H7 (cell line): Measurements from ENCODE around the gene FXYD1. TPM values are rescaled to one million over a fixed set of nuclear protein-coding genes. Genes with fewer than 3 reads are reported as not detected.

Experiments used
- DNase-seq: peaks from one replicate; pipeline ENCODE4 v3.0.0; 2012
- H3K27me3 ChIP-seq: 2 replicates; pipeline ENCODE4 v1.6.0; 2011; ENCODE audit warnings: mild to moderate bottlenecking, low read length; ENCODE audit not compliant: control insufficient read depth, insufficient read depth
- H3K36me3 ChIP-seq: replicated peaks from 2 replicates; pipeline ENCODE4 v1.5.1; 2011; ENCODE audit warnings: low read length; ENCODE audit not compliant: control insufficient read depth, insufficient read depth
- H3K4me3 ChIP-seq: 2 replicates; pipeline ENCODE4 v1.5.1; 2011; ENCODE audit warnings: low read depth, mild to moderate bottlenecking, control low read depth, low read length, moderate library complexity; ENCODE audit not compliant: insufficient read depth
- total RNA-seq: library from RNA; depleted of rRNA; stranded (reverse); fragments of >200 nt; shearing (Covaris generic); gene quantifications from 2 replicates; pipeline ENCODE4 v1.2.3, GENCODE V29; 2014

Gene FXYD1
- total RNA-seq, 1 experiment from 2014 or later, result 5.0 TPM

DNA sequence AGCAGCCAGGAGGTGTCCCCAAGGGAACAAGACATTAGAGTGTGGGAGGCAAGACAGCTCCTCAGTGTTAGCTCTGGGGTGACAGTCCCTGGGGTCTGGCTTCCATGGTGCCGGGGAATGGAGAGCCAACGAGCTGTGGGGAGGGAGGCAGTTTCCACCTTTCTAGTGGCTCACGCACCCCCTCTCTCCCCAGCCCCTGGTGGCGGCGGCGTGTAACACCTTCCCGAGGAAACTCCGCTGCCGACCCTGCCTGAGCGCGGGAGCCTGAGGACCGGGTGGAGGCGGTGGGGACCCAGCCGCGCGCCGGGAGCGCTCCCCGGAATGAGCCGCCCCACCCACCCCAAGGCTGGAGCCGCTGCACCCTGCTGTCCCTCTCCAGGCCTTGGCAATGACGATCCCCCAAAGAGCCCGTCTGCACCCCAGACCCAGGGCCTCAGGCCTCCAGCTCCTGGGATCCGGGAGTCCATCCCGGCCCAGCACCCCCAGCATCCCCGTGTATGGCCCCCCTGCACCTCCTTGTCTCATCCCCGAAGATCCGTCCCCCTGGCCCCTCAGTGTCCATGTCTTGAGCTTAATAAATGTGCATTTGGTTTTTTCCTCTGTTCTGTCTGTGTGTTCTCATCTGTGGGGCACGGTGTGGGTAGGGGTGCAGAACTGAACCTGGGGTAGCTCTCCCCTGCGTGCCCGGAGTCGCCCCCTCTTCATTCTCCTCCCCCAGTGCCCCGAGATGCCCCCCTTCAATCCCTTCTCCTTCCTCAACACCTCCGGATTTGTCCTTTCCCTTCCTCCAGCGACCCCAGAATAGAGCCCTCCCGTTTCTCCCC lies 15.3 kb downstream of the FXYD1 start:
- peaks cover 13% of the 10 kb centered on the region for H3K36me3 ChIP-seq
- H3K27me3 ChIP-seq, result no peaks in the 10 kb centered on the region; the same call in 1 of the 2 replicates
- H3K4me3 ChIP-seq, result peak overlapping the region; percentile 85
- peak; percentile 90 for DNase-seq

DNA sequence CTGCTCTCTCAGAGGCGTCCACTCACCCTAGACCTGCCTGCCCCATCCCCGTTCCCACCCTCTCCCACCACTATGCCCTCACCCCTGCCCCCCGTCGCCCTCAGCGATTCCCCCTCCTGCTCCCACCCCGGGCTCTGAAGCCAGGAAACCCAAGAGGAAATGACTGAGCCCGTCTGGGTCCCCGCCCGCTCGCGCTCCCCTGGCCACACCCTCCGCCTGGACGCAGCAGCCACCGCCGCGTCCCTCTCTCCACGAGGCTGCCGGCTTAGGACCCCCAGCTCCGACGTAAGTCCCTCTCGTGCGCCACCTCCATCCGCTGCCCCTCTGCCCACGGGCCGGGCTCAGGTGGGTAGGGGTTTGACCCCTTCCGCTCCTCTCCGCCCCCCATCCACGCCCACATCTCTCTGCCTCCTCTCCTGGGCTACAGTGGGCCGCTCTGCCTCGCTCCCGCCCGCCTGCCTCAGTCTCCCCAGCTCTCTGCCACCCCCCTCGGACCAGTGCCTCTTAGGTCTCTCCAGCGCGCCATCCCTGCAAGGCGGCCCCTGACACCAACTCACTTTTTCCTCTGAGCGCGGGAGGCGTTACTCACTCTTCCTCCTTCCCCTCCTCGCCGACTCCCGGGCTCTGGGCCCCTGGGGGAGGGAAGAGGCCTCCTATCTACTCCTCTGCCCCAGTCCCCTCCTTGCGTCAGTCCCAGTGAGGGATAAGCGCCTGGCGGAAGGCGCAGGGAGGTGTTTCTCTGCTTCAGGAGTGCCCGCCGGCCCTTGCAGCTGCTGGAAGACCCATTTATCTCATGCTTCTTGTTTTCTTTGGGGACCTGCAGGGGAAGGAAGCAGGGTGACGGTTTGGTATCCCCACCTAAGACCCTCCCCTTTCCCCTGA lies 16.1 kb downstream of the FXYD1 start, which contains the start of gene FXYD5:
FXYD5 (plus strand) TSS at position 211 of the 882 bp plus-strand sequence. CDS start 816 bp downstream, outside the sequence.
- peaks cover 17% of the 10 kb centered on the region for H3K36me3 ChIP-seq
- peak within 1 kb of the TSS; percentile 85 for H3K4me3 ChIP-seq
- no peaks in the 10 kb centered on the region; the same call in 1 of the 2 replicates for H3K27me3 ChIP-seq
- peak; percentile 91 for DNase-seq

DNA sequence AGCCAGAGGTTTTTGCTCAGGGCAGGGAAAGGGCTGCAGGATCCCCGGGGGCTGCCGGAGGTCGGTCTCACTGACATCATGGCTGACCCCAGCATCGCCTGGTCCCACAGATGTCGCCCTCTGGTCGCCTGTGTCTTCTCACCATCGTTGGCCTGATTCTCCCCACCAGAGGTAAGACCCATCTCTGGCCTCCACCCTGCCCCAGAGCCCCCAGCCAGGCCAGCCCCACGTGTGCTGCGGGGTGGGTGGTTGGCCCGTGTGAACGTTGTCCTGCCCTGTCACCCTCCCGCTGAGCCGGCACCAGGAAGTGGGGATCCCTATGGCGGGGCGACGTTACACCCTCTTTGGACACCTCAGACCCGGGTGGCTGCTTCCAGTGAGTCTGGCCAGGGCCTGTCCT lies 16.8 kb downstream of the FXYD1 start:
- H3K36me3 ChIP-seq, result peaks cover 17% of the 10 kb centered on the region
- no peaks in the 10 kb centered on the region; the same call in 1 of the 2 replicates for H3K27me3 ChIP-seq
- DNase-seq, result no peak
- H3K4me3 ChIP-seq, result peak overlapping the region; percentile 85

DNA sequence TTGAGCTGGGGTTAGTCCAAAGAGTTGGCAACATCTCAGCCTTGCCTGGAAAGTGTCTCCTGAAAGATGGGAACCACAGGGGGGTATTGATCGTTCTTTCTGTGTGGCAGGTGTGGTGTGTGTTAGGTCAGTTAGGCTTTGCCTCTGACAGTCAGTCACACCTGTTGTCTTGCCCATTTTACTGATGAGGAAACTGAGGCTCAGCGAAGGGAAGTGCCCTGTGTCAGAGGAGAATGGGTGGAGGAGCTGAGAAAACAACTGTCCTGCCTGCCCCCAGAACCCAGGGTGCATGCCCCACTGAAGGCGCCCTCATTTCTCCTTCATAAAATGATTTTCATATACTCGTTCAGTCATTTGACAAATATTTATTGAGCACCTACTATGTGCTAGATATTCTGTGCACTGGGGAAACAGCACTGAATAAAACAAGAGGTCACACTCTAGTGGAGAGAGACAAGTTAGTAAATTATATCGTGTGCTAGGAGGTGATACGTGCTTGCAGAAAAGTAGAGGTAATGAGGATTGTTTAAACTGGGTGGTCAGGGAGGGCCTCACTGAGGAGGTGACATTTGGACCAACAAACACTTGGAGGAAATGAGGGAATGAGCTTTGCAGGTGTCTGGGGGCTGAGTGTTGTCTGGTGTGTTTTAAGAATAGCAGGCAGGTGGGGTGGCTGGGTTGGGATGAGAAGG lies 17.5 kb downstream of the FXYD1 start:
- H3K27me3 ChIP-seq, result no peaks in the 10 kb centered on the region; the same call in 1 of the 2 replicates
- H3K4me3 ChIP-seq, result no peak overlapping the region
- peaks cover 18% of the 10 kb centered on the region for H3K36me3 ChIP-seq
- no peak for DNase-seq

DNA sequence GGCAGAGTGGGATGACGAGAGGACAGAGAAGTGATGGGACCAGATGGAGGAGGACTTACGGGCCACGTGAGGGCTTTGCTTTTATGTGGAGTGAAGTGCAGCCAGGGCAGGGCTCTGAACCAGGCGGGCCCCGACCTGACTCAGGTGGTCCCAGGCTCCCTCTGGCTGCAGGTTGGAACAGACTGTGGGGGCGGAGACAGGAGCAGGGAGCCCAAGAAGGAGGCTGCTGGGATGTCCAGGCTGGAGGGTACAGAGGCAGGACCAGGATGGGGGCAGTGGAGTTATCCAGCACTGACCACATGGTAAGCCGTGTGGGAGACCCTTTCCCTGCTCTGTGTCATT lies 18.0 kb downstream of the FXYD1 start:
- H3K4me3 ChIP-seq, result no peak overlapping the region
- DNase-seq, result no peak
- no peaks in the 10 kb centered on the region; the same call in 1 of the 2 replicates for H3K27me3 ChIP-seq
- H3K36me3 ChIP-seq, result peaks cover 23% of the 10 kb centered on the region

DNA sequence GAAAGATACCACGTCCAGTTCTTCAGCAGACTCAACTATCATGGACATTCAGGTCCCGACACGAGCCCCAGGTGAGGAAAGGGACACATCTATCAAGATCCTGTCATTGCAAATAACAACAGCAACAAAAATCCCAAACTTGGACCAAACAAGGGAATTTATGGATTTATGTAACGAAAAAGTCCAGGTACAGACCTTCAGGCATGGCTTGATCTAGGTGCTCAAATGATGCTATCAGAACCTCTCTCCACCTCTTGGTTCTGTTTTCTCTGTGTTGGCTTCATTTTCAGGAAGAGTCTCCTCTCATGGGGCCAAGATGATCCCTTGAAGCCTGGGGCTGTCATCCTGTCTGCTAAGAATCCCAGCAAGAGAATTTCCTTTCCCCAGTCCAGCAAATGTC lies 18.8 kb downstream of the FXYD1 start:
- Histone ChIP-seq H3K4me3 (no peak overlapping the region), H3K27me3 (no peaks in the 10 kb centered on the region; the same call in 1 of the 2 replicates), H3K36me3 (peaks cover 27% of the 10 kb centered on the region)
- no peak for DNase-seq

DNA sequence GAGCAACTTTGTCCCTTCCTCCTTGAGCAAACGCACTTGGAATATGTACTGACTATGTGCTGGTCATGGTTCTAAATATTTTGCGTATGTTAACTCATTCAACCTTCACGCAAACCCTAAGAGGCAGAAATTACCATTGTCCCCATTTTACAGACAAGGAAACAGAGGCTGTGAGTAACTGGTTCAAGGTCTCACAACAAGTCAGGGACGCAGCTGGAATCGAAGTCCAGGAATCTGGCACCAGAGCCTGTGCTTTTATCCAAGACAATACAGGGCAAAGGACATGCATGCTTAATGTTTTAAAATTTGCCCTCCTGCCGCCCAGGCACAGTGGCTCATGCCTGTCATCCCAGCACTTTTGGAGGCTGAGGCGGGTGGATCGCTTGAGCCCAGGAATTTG lies 21.0 kb downstream of the FXYD1 start:
- Histone ChIP-seq H3K4me3 (no peak overlapping the region), H3K27me3 (no peaks in the 10 kb centered on the region), H3K36me3 (peaks cover 38% of the 10 kb centered on the region)
- DNase-seq, result no peak

DNA sequence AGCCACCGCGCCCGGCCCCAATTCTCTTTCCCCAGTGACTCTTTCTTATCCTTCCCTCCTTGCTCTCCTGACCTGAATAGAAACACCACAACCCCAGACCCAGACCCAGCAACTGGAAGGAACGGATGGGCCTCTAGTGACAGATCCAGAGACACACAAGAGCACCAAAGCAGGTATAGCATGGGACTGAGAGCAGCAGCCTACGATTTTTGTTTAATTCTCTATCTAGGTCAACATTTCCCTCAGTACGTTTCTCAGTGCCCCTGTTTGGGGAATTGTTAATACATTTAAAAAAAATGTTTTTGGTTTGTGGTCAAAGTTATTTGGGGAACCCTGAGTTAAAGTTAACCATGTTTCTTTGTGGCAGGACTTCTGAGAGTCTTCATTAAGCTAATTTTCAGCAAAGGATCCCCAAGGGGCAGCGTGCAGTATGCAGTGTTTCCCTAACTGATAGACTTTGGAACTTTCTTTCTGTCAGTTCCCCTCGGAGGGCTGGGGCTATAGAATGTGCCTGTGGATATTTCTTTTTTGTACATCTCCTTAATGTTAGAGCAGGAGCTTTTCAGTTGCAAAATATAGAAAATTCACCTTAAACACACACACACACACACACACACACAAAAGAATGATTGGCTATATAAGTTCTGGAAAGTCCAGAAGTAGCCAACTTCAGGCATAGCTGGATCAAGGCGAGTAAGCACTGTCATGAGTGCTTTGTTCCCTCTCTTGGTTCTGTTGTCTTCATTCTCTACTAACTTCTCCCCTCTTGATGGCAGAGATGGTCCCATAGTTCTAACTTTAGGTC lies 22.2 kb downstream of the FXYD1 start:
- Histone ChIP-seq H3K27me3 (no peaks in the 10 kb centered on the region), H3K36me3 (peaks cover 43% of the 10 kb centered on the region), H3K4me3 (no peak overlapping the region)
- no peak for DNase-seq

DNA sequence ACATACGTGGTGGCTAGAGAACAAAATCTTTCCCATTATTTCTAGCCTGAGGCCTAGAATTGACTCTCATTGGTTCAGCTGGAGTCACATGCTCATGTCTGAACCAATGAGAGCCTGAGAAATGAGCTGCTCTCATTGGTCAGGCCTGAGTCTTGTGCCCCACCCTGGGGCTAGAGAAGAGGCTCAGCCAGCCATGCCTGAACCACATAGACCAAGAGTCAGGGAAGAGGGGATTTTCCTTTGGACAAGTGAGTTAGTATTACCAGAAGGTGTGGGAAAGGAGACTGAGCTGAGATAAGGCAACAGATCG lies 22.8 kb downstream of the FXYD1 start:
- Histone ChIP-seq H3K36me3 (peaks cover 46% of the 10 kb centered on the region), H3K27me3 (no peaks in the 10 kb centered on the region), H3K4me3 (no peak overlapping the region)
- no peak for DNase-seq

DNA sequence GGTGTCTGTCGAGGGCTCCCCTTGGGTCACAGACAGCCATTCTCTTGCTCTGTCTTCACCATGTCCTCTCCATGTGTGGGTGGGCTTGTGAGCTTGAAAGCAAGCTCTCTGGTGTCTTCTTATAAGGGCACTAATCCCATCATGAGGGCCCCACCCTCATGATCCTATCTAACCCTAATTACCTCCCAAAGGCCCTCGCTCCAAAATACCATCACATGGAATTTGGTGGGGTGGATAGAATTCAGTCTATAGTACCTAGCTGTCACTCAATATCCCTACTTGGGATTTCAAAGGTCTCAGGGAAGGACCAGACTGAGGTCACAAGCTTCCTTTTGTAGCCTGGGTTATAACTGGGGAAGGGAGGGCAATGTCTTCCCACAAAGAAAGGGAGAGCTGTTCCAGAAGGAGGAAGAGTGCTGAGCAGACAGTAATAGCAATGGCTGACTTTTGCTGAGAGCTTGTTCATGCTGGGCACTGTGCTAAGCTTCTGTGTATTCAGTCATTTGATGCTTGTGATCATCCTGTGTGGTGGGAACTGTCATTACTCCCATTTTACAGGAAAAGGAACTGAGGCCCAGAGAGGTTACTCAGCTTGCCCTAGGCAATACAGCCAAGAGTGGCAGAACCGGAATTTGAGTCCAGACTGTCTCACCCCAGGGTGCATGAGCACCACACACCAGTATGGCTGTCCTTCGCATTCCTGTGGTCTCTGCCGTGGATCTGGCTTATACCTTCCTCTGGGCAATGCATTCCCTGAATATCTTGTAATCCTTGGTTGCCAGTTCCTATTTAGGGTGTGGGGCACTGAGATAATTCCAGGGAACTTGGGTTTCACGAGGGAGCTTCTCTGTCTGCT lies 24.1 kb downstream of the FXYD1 start:
- Histone ChIP-seq H3K27me3 (no peaks in the 10 kb centered on the region), H3K36me3 (peaks cover 49% of the 10 kb centered on the region), H3K4me3 (no peak overlapping the region)
- no peak for DNase-seq

DNA sequence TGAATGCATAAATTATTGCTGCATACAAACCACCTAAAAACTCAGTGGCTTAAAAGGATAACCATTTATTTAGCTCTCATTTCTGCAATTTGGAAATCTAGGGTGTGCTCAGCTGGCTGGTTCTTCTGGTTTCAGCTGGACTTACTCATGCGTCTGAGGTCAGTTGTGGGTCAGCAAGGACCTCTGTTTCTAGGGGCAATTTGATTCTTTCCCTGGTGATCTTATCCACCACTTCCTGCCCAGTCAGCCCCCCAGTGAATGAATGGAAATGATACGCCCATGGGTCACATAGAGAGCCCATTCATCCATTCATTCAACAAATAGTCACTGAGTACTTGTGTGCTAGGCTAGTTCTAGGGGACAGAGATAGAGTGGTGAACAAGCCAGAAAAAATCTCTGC lies 25.8 kb downstream of the FXYD1 start:
- DNase-seq, result no peak
- no peak overlapping the region for H3K4me3 ChIP-seq
- H3K36me3 ChIP-seq, result peaks cover 38% of the 10 kb centered on the region
- H3K27me3 ChIP-seq, result no peaks in the 10 kb centered on the region

DNA sequence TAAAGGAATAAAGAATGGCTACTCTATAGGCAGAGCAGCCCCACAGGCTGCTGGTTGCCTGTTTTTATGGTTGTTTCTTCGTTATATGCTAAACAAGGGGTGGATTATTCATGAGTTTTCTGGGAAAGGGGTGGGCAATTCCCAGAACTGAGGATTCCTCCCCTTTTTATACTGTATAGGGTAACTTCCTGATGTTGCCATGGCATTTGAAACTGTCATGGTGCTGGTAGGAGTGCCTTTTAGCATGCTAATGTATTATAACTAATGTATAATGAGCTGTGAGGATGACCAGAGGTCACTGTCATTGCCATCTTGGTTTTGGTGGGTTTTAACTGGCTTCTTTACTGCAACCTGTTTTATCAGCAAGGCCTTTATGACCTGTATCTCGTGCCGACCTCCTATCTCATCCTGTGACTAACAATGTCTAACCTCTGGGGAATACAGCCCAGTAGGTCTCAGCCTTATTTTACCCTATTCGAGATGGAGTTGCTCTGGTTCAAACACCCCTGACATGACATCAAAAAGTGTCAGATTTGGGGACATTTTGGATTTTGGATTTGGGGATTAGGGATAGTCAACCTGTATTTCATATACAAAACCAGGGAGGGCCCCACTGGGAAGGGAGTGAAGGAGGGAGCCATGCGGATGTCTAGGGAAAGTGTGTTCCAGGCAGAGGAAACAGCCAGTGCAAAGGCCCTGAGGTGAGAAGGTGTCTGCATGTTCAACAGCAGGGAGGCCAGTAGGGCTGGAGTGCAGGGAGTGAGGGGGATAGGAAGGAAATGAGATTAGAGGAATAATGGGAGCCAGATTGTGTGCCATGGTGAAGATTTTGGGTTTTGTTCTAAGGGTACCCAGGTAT lies 26.8 kb downstream of the FXYD1 start:
- Histone ChIP-seq H3K36me3 (peaks cover 37% of the 10 kb centered on the region), H3K27me3 (no peaks in the 10 kb centered on the region), H3K4me3 (no peak overlapping the region)
- DNase-seq, result no peak
